Fibroblast of skin of back (primary cell): ENCODE results near the gene MAP3K1. TPM values are rescaled to one million over a fixed set of nuclear protein-coding genes. Genes with fewer than 3 reads are reported as not detected.
"Not testable (repeated sequence)": the region's sequence is repeated elsewhere in the genome, so short reads cannot be mapped to it uniquely, and the experiment has no call there.

ENCODE experiments used
- DNase-seq: peaks from one replicate; pipeline ENCODE4 v3.0.0-alpha.2; 2013
- polyA plus RNA-seq, 2 experiments: library from polyadenylated mRNA; unstranded; fragments of 120-200 nt; gene quantifications; one replicate each; pipeline ENCODE4 v1.2.1, GENCODE V29; 2013; ENCODE audit not compliant: insufficient read length in 2 of 2

Gene MAP3K1
- polyA plus RNA-seq (2013, experiment 1 of 2; ENCODE audit: insufficient read length), result 4.4 TPM
- 4.7 TPM for polyA plus RNA-seq (2013, experiment 2 of 2; ENCODE audit: insufficient read length)

DNA sequence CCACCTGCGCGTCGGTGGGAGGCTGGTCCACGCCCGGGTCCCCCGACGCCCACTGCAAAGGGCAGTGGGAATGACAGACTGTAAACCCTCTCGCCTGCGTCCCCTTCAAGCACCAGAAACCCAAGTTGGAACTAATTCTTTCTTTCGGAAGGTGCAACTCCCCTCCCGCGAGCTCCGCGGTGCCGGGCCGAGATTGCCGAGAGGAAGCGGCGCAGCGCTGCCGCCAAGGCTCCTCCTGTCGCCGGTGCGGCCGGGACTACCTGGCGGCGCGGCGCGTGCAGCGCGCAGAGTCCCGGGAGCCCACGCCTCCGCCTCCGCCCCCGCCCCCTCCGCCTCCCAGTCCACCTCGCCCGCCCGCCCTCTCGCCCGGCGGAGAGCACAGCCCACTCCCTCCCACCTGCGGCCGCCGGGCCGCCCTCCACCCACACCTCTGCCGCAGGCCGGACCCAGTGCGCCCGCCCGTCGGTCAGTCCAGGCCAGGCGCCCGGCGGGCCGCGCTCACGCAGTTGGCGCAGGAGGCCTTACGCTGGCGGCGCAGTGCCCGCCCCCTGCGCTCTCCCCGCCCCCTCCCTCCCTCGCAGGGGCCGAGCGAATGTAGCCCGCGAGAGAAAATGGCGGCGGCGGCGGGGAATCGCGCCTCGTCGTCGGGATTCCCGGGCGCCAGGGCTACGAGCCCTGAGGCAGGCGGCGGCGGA, at the start of gene MAP3K1:
Gene MAP3K1, plus strand, starts transcription at position 587 of the 695 bp plus-strand sequence. Its CDS starts 25 bp downstream, at position 612.
- peak; percentile 68 for DNase-seq

GRCh38 chr5:56766926-56767325, 48.4 kb upstream of the MAP3K1 start:
- DNase-seq, result no peak

DNA sequence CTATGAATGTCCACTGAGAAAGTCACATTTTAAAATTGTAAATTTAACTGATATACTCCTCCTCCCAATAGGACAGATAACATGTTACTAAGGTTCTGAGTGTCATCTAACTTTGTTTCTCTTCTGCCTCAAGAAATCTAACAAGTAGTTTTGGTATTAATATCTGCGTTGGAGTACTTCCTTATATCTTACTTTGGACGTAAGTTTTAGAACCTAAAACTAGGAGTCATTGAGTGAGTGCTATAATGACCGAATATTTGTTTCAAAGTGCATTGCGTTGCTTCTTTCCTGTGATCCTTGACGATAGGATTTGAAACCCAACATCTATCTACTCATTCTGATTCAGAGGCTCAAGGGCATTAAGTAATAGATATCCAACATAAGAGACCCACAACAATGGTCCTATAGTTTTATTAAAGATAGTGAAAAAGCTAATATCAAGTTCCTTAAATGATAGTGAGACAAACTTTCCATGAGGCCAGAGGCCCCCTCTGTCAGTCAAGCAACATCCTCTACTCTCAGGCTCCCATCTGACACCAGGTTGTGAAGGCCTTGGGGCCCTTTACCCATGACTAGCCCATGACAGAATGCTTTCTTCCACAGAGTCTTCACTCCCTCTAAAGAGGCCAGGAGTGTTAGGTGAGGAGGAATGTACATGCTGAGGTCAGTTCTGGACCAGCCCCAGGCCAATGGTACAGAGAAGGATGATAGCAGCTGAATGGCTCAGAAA, 45.3 kb upstream of the MAP3K1 start:
- DNase-seq, result no peak

GRCh38 chr5:56772767-56773166, 42.6 kb upstream of the MAP3K1 start:
- DNase-seq, result no peak

DNA sequence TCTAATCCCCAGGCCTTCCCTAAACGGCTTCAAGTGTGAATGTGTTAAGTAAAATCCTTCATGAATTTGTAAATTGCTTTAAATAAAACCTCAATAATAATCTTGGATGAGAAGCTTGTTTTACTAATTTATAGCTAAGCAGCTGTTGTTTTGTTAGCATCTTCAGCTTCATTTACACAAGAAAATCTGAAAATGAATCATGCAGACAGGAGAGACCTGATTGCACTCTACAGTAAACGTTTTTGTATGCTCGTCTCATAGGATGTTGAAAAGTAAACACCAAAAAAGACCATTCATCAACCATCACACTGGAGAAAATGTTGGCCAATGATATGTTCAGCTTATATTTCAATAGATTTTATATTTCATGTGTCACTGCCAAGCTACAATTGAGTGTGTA, 40.4 kb upstream of the MAP3K1 start:
- DNase-seq, result no peak

DNA sequence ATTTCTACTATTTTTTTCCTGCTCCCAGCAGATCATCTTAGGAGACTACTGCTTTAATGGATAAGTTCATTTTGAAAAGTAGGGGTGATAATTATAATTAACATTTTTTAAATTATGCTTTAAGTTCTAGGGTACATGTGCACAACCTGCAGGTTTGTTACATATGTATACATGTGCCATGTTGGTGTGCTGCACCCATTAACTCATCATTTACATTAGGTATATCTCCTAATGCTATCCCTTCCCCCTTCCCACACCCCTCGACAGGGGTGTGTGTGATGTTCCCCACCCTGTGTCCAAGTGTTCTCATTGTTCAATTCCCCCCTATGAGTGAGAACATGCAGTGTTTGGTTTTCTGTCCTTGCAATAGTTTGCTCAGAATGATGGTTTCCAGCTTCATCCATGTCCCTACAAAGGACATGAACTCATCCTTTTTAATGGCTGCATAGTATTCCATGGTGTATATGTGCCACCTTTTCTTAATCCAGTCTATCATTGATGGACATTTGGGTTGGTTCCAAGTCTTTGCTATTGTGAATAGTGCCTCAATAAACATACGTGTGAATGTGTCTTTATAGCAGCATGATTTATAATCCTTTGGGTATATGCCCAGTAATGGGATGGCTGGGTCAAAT, 39.0 kb upstream of the MAP3K1 start:
- not testable (repeated sequence) for DNase-seq

- no peak for DNase-seq
Observed at GRCh38 chr5:56783261-56783660, 32.1 kb upstream of the MAP3K1 start.

DNA sequence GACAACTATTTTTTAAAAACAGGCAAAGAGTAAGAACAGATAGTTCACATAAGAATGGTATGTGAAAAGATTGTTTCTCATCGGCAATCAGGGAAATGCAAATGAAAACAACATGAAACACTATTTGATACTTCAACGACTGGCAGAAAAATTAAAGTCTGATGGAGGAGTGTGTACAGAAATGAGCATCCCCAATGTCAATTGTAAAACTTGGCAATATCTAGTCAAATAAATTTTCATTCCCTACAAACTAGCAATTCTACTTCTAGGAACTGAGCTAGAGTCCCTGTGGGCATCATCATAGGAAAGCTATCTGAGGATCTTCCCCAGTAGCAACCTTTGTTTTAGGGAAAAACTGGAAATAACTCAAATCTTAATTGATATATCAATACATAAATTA, 29.0 kb upstream of the MAP3K1 start:
- no peak for DNase-seq

DNA sequence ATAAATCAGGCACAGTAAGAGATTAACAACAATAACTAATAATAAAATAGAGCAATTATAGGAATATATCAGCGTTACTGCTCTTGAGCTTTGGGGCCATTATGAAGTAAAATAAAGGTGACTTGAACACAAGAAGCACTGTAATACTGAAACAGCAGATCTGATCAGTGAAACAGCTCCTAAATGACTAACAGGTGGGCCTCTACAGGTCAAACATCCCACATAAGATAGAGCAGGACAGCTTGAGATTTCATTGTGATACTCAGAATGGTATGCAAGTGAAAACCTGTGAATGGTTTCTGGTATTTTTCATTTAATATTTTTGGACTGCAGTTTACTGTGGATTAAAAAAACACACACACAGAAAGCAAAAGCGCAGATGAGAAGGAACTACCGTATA, 24.0 kb upstream of the MAP3K1 start:
- DNase-seq, result no peak

- DNase-seq, result no peak
Observed at GRCh38 chr5:56798521-56798920, 16.8 kb upstream of the MAP3K1 start.

DNA sequence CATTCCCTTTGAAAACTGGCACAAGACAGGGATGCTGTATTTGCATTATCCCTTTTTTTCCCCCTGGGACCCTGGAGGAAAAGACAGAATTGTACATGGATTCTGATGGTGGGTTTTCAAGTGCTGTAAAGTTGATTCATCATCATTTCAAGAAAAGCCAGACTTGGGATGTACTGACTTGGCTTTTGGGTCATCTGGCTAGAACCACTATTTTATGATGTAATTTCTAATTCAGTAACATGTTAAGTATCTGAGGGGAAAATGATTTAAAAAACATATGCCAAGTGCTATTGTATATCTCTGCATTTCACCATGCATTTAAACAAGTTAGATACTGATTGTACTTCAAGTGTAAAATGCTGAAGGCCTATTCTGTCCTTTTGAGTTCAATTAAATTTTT, 15.2 kb upstream of the MAP3K1 start:
- DNase-seq, result no peak

DNA sequence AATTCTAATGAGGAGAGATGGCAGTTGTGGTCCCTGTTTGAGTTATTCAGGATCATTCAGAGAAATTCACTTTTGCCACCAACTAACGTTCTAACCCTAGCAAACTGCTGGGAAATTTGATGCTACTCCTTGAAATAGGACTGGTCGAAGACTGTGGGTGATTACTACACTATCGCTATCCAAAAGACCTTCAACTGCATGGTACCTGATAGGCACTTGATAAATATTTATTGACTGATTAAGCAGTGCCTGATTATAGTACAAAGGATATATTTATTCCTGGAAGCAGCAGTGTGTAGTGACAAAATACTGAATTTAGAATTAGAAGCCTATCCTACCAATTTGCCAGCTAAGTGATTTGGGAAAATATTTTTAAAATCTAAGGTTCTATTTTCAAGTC, 14.1 kb upstream of the MAP3K1 start:
- DNase-seq, result no peak

DNA sequence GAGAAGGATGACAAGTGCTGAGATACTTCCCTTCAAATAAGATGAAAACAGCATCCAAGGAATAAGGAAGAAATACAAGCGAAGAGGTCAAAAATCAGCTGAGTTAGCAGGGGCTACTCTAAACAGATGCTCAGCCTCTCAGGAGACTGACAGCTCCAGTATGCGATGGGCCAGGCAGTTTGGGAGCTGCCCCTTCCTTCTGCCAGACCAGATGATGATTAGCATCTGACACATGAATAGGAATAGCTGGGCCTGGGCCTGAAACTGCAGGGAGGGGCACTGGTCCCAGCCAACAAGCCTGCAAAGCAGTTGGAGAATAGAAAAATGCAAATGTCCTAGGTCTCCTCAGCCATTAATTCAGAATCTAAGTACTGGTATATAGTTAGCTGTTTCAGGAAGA, 13.1 kb upstream of the MAP3K1 start:
- DNase-seq, result no peak

- DNase-seq, result no peak
Observed at GRCh38 chr5:56803025-56803424, 12.3 kb upstream of the MAP3K1 start.

DNA sequence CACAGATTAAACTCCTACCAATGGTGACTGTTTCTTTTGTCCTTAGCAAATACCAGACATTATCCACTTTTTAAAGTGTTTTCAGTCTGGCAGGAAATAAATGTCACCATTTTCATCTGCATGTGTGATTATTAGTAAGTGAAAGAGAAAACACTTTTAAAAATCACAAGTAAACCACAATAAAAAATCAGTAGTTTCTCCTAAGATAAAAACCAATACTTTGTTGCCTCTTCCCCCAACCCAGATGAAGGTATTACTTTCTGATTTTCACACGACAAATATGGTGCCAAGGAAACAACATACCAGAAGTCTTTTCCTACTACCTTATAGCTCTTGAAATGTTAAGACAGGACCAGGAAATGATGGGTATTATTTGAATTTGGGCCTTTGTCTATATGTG, 11.5 kb upstream of the MAP3K1 start:
- DNase-seq, result no peak

DNA sequence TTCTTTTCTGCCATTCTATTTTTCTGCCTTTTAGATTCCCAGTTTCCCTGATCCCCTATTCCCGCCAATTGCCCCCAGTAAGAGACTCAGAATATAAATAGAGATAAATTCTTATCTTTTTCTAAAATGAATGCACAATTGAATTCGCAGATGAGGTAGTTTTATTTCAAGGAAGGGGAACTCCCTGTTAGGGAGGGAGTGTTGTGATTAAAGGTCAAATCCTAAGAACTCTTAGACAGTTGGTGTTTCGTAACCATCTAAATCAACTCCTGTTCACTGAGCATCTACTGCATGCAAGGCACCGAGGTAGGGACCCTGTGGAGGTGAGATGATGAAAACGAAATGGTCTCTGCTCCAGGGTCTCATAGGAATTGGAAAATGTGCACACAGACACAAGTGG, 7.7 kb upstream of the MAP3K1 start:
- DNase-seq, result no peak

DNA sequence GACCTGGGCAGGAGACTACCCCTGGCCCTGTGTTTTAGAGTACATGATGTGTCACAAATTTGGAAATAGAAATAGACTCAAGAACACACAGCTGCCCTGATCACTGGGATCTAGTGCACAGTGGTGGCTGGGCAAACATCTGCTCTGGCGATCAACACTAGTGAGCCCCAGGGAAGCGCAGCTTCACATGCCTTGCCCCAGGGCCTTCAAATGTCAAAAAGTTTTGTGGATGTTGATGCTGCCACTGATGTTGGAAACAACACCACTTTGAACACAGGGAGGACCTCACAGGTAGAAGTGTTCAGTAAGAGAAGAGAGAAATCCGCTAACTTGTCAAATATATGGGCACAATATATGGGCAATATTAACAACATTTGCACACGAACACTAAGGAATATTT, 7.1 kb upstream of the MAP3K1 start:
- no peak for DNase-seq

DNA sequence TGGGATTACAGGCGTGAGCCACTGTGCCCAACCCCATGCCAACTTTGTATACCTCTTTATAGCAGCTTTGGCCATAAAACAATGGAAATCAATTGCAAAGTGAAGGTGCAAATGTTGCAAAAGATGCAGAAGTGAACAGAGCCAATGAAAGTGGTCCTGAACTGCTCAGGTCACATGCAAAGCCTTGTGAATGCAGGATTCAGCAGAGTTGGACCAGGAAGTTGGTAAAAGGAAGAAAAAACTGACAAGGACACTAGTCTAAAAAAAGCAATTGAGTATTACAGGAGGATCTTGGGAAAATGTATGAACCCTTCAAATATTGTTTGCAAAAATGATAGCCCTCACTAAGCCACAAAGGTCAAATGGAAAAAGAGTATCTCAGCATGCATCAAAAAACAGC, 4.5 kb upstream of the MAP3K1 start:
- DNase-seq, result no peak

DNA sequence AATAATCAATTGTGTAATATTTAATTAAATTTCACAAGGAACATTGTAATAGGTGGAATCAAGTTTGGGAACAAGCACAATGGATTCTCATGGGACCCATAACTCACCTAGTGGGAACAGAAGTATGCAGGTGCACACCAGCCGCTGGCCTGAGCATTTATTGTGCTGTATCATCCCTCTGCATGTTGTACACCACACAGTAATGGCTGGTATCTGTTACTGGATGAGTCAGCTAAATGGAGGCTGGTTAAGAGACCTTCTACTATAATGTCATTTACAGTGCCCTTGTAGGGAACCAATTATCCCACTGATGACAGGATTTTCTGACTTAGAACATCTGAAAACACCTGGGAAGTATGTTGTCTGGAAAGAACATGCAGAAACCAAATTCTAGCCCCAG, 3.2 kb upstream of the MAP3K1 start:
- peak; percentile 20 for DNase-seq

GRCh38 chr5:56813302-56813701, 2.0 kb upstream of the MAP3K1 start:
- no peak for DNase-seq

- peak; percentile 27 for DNase-seq
Observed at GRCh38 chr5:56814361-56814962, 887 bp upstream of the MAP3K1 start.

- peak; percentile 9 for DNase-seq
Observed at GRCh38 chr5:56815658-56816545, 553 bp downstream of the MAP3K1 start.
